RCC 7860 (cell line): ENCODE data around the gene HSH2D.
"Not testable (repeated sequence)": the region's sequence is repeated elsewhere in the genome, so short reads cannot be mapped to it uniquely, and the experiment has no call there.

Source experiments
- DNase-seq: peaks from one replicate; pipeline ENCODE4 v3.0.0-alpha.2; 2015; ENCODE audit warnings: low spot score
- FAIRE-seq: peaks from 2 replicates; lab custom pipeline; 2012; peaks lifted over from hg19 to GRCh38; lab: Jason Lieb, UNC

Gene HSH2D

GRCh38 chr19:16119075-16119857, 24.2 kb upstream of the HSH2D start:
- not testable (repeated sequence) for FAIRE-seq, DNase-seq

GRCh38 chr19:16121141-16121540, 22.3 kb upstream of the HSH2D start:
- DNase-seq (no peak), FAIRE-seq (no peak)

- FAIRE-seq, result no peak
- no peak for DNase-seq
Measured at GRCh38 chr19:16121967-16122366, 21.5 kb upstream of the HSH2D start.

- FAIRE-seq, result no peak
- DNase-seq, result no peak
Measured at GRCh38 chr19:16124953-16125352, 18.5 kb upstream of the HSH2D start.

- no peak for FAIRE-seq
- no peak for DNase-seq
Measured at GRCh38 chr19:16125737-16126495, 17.6 kb upstream of the HSH2D start.

- FAIRE-seq, result no peak
- DNase-seq, result no peak
Measured at GRCh38 chr19:16127080-16127479, 16.4 kb upstream of the HSH2D start.

- no peak for FAIRE-seq
- no peak for DNase-seq
Measured at GRCh38 chr19:16127776-16128371, 15.6 kb upstream of the HSH2D start.

GRCh38 chr19:16131648-16132047, 11.8 kb upstream of the HSH2D start:
- FAIRE-seq, result no peak

GRCh38 chr19:16133818-16134217, 9.7 kb upstream of the HSH2D start:
- FAIRE-seq (no peak), DNase-seq (no peak)

More at GRCh38 chr19:16131648-16132047, 11.8 kb upstream of the HSH2D start:
- no peak for DNase-seq

- no peak for DNase-seq
- no peak for FAIRE-seq
Measured at GRCh38 chr19:16134510-16134909, 9.0 kb upstream of the HSH2D start.

GRCh38 chr19:16135430-16136127, 7.9 kb upstream of the HSH2D start:
- no peak for DNase-seq
- no peak for FAIRE-seq

GRCh38 chr19:16136185-16136999, 7.1 kb upstream of the HSH2D start:
- no peak for DNase-seq
- FAIRE-seq, result no peak

- DNase-seq, result no peak
- no peak for FAIRE-seq
Measured at GRCh38 chr19:16139752-16140151, 3.7 kb upstream of the HSH2D start.

GRCh38 chr19:16141043-16141442, 2.4 kb upstream of the HSH2D start:
- no peak for FAIRE-seq
- no peak for DNase-seq

- FAIRE-seq (no peak), DNase-seq (no peak)
Measured at GRCh38 chr19:16142032-16142580, 1.4 kb upstream of the HSH2D start.

- no peak for FAIRE-seq
Measured at GRCh38 chr19:16144216-16144581, 714 bp downstream of the HSH2D start.

GRCh38 chr19:16146112-16146511, 2.6 kb downstream of the HSH2D start:
- FAIRE-seq (no peak), DNase-seq (no peak)

More at GRCh38 chr19:16144216-16144581, 714 bp downstream of the HSH2D start:
- no peak for DNase-seq

- FAIRE-seq (no peak), DNase-seq (no peak)
Measured at GRCh38 chr19:16148443-16149229, 5.2 kb downstream of the HSH2D start.
